Stimulated activated CD4-positive, alpha-beta T cell treated with anti-CD3 and anti-CD28 coated beads, Interleukin-4, amount 100 ng/mL, for 4 hours (primary cell): ENCODE data around the gene SSH3.
"Not testable (repeated sequence)": the region's sequence is repeated elsewhere in the genome, so short reads cannot be mapped to it uniquely, and the experiment has no call there.

ENCODE experiments used
- DNase-seq, 2 experiments: peaks; one replicate each; pipeline ENCODE4 v3.0.0-alpha.2; 2020

SSH3 gene

DNA sequence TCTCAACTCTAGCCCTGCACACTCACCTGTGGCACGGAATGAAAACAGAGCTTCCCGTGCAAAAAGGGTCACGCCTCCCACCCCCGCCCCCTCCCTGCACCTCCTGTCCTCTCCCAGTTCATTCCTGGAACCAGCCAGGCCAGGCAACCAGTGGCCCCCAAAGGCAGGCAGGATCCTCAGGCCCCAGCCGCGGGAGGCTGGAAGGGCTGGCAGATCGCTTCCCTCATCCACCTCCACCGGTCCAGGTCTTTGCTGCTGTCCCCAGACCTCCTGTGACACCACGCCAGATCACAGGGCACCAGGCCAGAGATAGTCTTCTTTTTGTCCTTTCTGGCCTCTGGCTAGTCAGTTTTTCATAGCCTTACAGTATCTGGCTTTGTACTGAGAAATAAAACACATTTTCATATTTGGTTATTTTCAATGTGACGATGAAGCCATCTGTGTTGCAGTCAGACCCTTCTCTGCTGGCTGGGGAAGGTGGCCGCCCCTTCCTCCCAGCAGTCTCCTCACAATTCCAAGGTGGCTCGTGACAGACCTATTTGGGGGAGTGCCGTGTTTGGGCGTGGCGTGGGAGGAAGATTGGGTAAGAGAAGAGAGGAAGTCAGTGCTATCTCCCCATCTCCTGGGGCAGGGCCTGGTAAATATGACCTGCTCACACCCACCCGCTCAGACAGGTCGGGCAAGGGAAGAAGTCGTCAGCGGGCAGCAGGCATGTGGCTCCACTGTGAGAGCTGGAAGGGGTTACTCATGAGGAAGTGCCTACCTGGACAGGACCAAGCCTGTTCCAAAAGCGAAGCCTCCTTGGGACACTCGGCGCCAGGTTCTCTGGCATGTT is 9.1 kb downstream of the SSH3 start:
- peak in 1 of 2 experiments; percentile 64 for DNase-seq

- DNase-seq: no peak
These were observed 10.0 kb downstream of the SSH3 start for GRCh38 chr11:67313125-67313890.

GRCh38 chr11:67314218-67314617 is 10.9 kb downstream of the SSH3 start:
- DNase-seq: no peak

DNA sequence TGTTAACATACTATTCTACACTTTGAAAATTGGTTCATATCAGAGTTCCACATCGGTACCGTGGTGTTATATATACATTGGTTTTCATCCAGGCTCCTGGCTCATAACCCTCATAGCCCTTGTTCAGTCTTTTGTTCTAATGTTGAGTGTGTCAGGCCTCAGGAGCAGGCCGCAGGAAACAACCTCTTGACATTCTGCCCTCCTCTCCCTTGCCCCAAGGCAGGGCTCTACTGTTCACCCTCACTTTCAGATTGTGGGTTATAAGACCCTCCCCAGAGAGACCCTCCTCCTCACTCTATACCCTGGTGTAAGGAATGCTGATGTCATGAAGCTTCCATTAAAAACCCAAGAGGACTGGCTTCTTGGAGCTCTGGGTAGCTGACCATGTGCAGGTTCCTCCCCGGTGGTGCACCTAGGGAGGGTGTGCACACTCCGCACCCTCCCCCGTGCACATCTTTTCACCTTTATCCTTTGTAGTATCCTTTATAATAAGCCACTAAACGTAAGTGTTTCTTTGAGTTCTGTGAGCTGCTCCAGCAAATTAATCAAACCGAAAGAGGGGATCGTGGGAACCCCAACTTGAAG is 12.1 kb downstream of the SSH3 start:
- DNase-seq: no peak

DNA sequence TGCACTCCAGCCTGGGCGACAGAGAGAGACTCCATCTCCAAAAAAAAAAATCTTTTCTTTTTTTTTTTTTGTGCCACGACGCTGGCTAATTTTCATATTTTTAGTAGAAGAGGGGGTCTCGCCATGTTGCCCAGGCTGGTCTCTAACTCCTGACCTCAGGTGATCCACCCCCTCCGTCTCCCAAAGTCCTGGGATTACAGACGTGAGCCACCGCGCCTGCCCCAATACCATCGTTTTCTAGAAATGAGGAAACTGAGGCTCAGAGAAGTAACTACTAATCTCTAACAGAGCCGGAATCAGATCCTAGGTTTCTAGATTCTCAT is 13.5 kb downstream of the SSH3 start:
- no peak for DNase-seq

DNA sequence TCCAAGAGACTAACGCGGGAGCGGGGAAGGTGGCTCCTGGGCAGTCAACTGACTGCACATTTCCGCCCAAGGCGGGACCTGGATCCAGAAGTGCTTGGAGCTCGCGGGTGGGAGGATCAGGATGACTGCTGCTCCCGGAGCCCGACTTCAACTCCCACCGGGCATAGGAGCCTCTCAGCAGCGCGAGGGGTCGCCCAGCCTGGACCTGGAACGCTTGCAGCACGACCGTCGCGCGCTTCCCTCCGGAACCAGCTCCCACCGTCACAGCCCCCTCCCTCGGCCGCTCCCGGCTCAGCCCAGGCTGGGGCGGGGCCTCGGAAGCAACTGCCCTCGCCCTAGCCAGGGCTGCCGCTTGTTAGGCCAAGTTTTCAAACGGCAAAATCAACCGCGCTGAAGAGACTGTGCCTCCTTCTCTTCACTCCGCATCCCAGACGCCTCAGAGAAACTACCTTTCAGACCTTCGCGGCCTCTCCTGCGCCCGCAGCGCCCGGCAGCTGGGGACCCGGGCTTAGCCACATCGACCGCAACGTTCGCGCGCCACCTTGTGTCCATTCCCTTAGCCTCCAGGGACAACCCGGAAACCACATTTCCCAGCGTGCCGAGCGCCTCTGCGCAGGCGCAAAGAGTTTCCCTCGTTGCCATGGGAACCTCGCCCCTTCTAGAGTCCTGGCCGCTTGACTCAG is 14.0 kb downstream of the SSH3 start:
- peak; percentile 97 to 98 for DNase-seq

GRCh38 chr11:67317888-67318555 is 14.7 kb downstream of the SSH3 start:
- DNase-seq: no peak

DNA sequence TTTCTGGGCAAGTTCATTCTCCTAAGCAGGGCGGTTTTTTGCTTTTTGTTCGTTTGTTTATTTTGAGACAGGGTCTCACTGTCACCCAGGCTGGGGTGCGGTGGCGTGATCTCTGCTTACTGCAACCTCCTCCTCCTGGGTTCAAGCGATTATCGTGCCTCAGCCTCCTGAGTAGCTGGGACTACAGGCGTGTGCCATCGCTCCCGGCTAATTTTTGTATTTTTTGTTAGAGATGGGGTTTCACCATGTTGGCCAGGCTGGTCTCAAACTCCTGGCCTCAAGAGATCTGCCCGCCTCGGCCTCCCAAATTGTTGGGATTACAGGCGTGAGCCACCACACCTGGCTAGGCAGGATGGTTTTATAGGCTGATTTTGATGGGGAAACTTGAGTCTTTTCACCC is 15.5 kb downstream of the SSH3 start:
- DNase-seq: not testable (repeated sequence)

- no peak for DNase-seq
These were observed 16.7 kb downstream of the SSH3 start for GRCh38 chr11:67320011-67320410.

- no peak for DNase-seq
These were observed 17.4 kb downstream of the SSH3 start for GRCh38 chr11:67320691-67321090.

DNA sequence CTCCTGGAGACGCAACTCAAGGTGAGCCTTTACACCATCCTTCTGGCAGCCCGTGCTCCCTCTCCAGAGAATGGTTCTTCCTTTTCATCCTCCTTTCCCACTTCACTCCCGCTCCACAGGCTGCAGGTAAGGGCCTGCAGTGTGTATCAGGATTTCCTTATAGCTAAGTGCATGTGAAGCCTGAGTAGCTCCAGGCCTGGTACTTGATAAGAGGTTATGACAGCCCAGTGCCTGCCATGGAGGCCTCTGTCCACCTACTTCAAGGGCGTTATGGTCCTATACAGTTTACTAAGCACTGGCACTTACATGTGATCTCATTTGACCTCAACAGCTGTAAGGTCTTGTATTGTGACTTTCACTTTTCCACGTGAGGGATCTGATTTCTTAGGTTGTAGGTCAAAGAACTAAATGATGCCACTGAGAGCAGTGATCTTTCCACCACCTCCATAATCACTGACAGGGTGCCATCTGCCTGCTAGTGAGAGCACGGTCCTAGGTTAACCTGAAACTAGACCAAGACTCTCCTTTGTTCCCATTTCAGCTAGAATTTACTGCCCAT is 18.1 kb downstream of the SSH3 start:
- DNase-seq: no peak

- DNase-seq: no peak
These were observed 18.7 kb downstream of the SSH3 start for GRCh38 chr11:67322049-67322448.

GRCh38 chr11:67323526-67323925 is 20.2 kb downstream of the SSH3 start:
- DNase-seq: no peak

DNA sequence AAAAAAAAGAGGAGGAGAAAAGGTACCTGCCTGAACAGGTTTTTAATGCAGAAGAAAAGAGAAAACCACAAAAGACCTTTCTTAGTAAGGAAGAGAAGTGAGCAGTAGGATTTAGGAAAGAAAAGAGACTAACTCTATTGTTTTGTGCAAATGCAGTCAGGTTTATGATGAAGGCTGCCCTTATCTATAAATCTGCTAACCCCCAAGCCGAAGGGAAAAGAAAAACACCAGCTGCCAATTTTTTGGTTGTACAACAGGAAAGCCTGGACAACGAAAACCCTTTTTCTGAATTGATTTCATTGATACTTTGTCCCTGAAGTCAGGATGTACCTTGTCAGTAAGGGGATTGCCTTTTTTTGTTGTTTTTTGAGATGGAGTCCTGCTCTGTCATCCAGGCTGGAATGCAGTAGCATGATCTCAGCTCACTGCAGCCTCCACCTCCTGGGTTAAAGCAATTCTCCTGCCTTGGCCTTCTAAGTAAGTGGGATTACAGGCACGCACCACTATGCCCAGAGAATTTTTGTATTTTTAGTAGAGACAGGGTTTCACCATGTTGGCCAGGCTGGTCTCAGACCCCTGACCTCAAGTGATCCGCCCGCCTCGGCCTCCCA is 28.9 kb downstream of the SSH3 start:
- DNase-seq: no peak

GRCh38 chr11:67337257-67337656 is 33.9 kb downstream of the SSH3 start:
- no peak for DNase-seq

GRCh38 chr11:67344264-67344663 is 40.9 kb downstream of the SSH3 start:
- DNase-seq: no peak

DNA sequence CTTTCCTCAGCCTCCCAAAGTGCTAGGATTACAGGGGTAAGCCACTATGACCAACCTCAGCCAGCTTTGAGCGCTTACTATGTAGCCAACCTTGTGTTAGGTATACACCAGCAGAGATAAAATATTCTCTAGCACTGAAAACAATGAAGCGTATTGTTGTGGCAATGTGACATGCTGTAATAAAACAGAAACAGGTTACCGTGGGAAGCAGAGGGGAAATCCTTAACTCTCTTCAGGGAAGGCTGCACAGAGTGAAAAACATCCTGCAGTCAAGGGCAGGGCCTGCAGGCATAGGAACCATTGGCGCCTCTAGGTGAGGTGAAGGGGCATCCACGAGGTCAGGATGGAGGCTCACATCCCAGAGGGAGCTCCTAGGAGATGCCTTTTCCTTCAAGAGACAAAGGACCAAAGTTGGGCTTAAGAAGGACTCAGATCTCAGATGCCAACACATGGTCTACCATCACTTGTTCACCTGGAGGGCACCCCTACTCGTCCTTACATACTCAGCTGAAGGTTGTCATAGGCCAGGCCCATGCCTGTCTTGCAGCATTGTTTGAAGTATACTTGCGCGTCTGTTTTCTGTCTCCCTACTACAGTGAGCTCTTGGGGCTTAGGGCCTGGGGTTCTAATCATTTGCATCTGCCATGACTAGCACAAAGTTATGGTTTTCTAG is 42.1 kb downstream of the SSH3 start:
- DNase-seq: no peak

- DNase-seq: no peak
These were observed 42.8 kb downstream of the SSH3 start for GRCh38 chr11:67345920-67346819.

DNA sequence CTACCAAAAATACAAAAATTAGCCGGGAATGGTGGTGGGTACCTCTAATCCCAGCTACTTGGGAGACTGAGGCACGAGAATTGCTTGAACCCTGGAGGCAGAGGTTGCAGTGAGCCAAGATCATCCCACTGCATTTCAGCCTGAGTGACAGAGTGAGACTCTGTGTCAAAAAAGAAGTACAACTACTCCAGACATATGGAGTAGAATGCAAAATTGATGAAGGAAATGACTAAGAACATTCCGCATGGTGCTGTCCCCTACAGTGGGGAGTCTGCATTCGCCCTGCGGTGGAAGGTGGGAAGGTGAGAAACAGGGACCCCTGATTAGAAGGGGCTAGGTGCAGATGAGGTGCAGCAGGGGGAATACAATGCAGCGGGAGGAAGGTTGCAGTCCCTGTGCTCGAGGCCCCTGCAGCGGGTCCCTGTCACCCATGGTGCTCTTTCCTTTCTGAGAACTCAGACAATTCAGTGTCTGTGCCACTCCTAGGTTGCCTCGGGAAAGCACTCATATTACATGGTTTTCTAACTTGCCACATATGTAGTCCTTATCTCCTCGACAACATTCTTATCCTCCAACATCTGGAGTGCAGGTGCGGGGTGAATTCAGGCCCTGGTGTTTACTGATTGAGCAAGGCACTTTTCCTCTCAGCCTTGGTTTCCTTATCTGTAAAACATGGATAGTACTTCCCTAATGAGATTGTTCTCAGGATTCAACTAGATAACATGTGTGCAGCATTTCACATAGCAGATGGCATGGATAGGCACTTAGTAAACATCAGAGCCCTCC is 44.8 kb downstream of the SSH3 start:
- DNase-seq: no peak

DNA sequence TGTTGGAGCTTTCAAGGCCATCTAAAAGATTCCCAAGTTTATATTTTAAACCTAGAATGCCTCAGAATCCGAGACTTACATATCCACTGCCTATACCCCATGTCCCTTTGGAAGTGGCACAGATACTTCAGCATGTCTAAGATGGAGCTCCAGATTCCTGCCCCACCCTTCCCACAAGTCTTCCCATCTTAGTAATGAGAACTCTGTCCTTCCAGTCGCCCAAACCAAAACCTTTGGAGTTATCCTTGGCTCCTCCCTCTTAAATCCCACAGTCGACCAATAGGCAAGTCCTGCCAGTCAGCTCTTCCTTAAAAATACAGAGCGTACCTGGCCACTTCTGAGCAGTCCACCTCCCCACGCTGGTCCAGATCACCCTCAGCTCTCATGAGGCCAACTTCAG is 45.7 kb downstream of the SSH3 start:
- DNase-seq: no peak
